ENCODE results near the gene CBFB.

GRCh38 chr16:67013823-67014633 lies 14.9 kb upstream of the CBFB start:
- TF ChIP-seq POLR2A (IDR thresholded peaks at IDR 0.05) (no peak), CTCF (IDR thresholded peaks at IDR 0.05) (no peak)

All from lower leg skin (tissue), 3 donors.